HepG2 (cell line): ENCODE results near the gene OVCA2. TPM values are rescaled to one million over a fixed set of nuclear protein-coding genes. Genes with fewer than 3 reads are reported as not detected.

Experiments
- ATAC-seq: fragments of 200-7000 bp; cut with Tn5 transposase; 3 replicates; pipeline ENCODE4 v1.9.1; 2020; ENCODE audit warnings: mild to moderate bottlenecking, moderate library complexity
- BruUV-seq: library from RNA; stranded (reverse); fragments of 400-500 nt; replicated peaks from 2 replicates; lab custom pipeline; 2021; lab: Mats Ljungman, UMichigan
- CTCF ChIA-PET: fragments of 300-600 bp; formaldehyde crosslinking; extraction: SDS; loops from one replicate; lab custom pipeline; 2021; ENCODE audit warnings: low total read pairs, inconsistent platforms, low intra/inter-chr PET ratio; lab: Yijun Ruan, JAX
- POLR2A ChIA-PET: fragments of 350-600 bp; sonication (Branson Sonifier 250); formaldehyde crosslinking; loops from one replicate; lab custom pipeline; 2020; ENCODE audit warnings: antibody characterized with exemption, inconsistent platforms; lab: Yijun Ruan, JAX
- DNase-seq: peaks from one replicate; pipeline ENCODE4 v3.0.0-alpha.2; 2015; ENCODE audit warnings: low spot score
- FAIRE-seq: peaks from 3 replicates; lab custom pipeline; 2011; peaks lifted over from hg19 to GRCh38; lab: Jason Lieb, UNC
- H2AFZ ChIP-seq: one replicate; pipeline ENCODE4 v1.6.1; 2011; ENCODE audit warnings: low read length, inconsistent platforms
- H3K27ac ChIP-seq: fragments of 300-600 bp; 3 replicates; pipeline ENCODE4 v1.8.0; 2011; ENCODE audit warnings: mixed run types, mild to moderate bottlenecking, mixed read lengths, low read length, inconsistent platforms; ENCODE audit not compliant: insufficient read depth; ENCODE audit errors: extremely low read length
- H3K27me3 ChIP-seq, 2 experiments: fragments of 200-600 bp in 1 of 2; 2 replicates in 1 of 2; 3 replicates in 1 of 2; pipeline versions ENCODE4 v1.6.0 to v1.8.0; 2011; ENCODE audit warnings: low read length in 2 of 2, mild to moderate bottlenecking in 2 of 2, moderate library complexity in 2 of 2, inconsistent platforms in 1 of 2; ENCODE audit not compliant: insufficient read depth in 2 of 2, control insufficient read depth in 1 of 2
- H3K36me3 ChIP-seq, 2 experiments: fragments of 200-600 bp in 1 of 2; replicated peaks in 1 of 2; 2 replicates in 1 of 2; 3 replicates in 1 of 2; pipeline versions ENCODE4 v1.5.1 to v1.8.0; 2011; ENCODE audit warnings: low read length in 2 of 2, inconsistent platforms in 1 of 2; ENCODE audit not compliant: insufficient read depth in 2 of 2, control insufficient read depth in 1 of 2
- H3K4me1 ChIP-seq: 2 replicates; pipeline ENCODE4 v1.5.1; 2012; ENCODE audit warnings: low read length, inconsistent platforms; ENCODE audit not compliant: insufficient read depth
- H3K4me2 ChIP-seq: 2 replicates; pipeline ENCODE4 v1.6.0; 2011; ENCODE audit warnings: low read depth, low read length, inconsistent platforms
- H3K4me3 ChIP-seq, 3 experiments: fragments of 200-600 bp in 1 of 3; sonication (generic), shearing (Covaris generic) in 1 of 3; replicated peaks in 1 of 3; 2 replicates each; pipeline ENCODE4 v1.5.1; 2011 to 2016; ENCODE audit warnings: low read length in 3 of 3, inconsistent platforms in 2 of 3, low read depth in 2 of 3, mild to moderate bottlenecking in 2 of 3, control low read depth in 1 of 3, mixed read lengths in 1 of 3; ENCODE audit not compliant: insufficient read depth in 1 of 3
- H3K79me2 ChIP-seq: one replicate; pipeline ENCODE4 v1.6.1; 2011; ENCODE audit warnings: low read length, inconsistent platforms; ENCODE audit not compliant: insufficient read depth
- H3K9ac ChIP-seq: 2 replicates; pipeline ENCODE4 v1.6.0; 2011; ENCODE audit warnings: mild to moderate bottlenecking, low read depth, low read length, inconsistent platforms; ENCODE audit not compliant: insufficient read depth
- H3K9me3 ChIP-seq: 2 replicates; pipeline ENCODE4 v1.5.1; 2012; ENCODE audit warnings: mild to moderate bottlenecking, low read length
- H4K20me1 ChIP-seq: 2 replicates; pipeline ENCODE4 v1.6.0; 2011; ENCODE audit warnings: inconsistent platforms, mild to moderate bottlenecking, low read length, moderate library complexity; ENCODE audit not compliant: insufficient read depth
- CREM ChIP-seq, 2 experiments: sonication (generic) in 1 of 2; formaldehyde crosslinking in 1 of 2; IDR thresholded peaks; 2 replicates each; pipeline versions ENCODE4 v1.4.0 to v1.6.1; 2016 to 2020; ENCODE audit warnings: antibody characterized with exemption in 1 of 2, mild to moderate bottlenecking in 1 of 2, missing genetic modification reagents in 1 of 2
- SP1 ChIP-seq, 2 experiments: fragments of 450-650 bp in 1 of 2; sonication (generic) in 1 of 2; formaldehyde crosslinking in 1 of 2; IDR thresholded peaks; 2 replicates each; pipeline versions ENCODE4 v1.4.0 to v1.6.1; 2016 to 2020; ENCODE audit warnings: missing genetic modification reagents in 1 of 2
- TAF1 ChIP-seq: sonication (generic); formaldehyde crosslinking; IDR thresholded peaks from 2 replicates; pipeline ENCODE4 v1.4.0; 2020; ENCODE audit warnings: missing genetic modification reagents
- TAF15 ChIP-seq: fragments of 200-400 bp; formaldehyde crosslinking; IDR thresholded peaks from one replicate; pipeline ENCODE4 v1.6.1; 2018; ENCODE audit warnings: mild to moderate bottlenecking, low read depth, low read length; ENCODE audit not compliant: poor library complexity, severe bottlenecking
- WGBS: methylation state at CpG from one replicate; pipeline ENCODE4 v1.1.6; 2017; ENCODE audit warnings: low lambda C conversion rate; 5-methylcytosine and 5-hydroxymethylcytosine counted together
- in situ Hi-C: cut with HindIII; loops from 2 replicates; pipeline ENCODE4 v1.10.0; 2017; ENCODE audit warnings: low pct_unique_long_range_greater_than_20kb; ENCODE audit not compliant: extremely low pct_ligation_motif_present
- intact Hi-C: fragments of 100-400 bp; cut with micrococcal nuclease; formaldehyde crosslinking; loops from one replicate; pipeline ENCODE4 v1.10.0; 2022; ENCODE audit not compliant: unreplicated experiment
- polyA plus RNA-seq, 8 experiments: library from polyadenylated mRNA; depleted of rRNA in 3 of 8; stranded (reverse) in 7 of 8; unstranded in 1 of 8; fragments of >200 nt; fragmentation: Illumina TruSeq in 4 of 8; extraction: Trizol in 4 of 8; gene quantifications; 2 replicates each; pipeline versions ENCODE4 v1.2.1 to v1.2.3, GENCODE V29; 2011 to 2016; ENCODE audit warnings: low read depth in 4 of 8, missing spikeins in 1 of 8, mixed read lengths in 1 of 8; ENCODE audit not compliant: insufficient read depth in 1 of 8
- total RNA-seq, 5 experiments: library from RNA; depleted of rRNA; stranded (reverse); fragments of >200 nt; fragmentation: Illumina TruSeq; extraction: Trizol; gene quantifications; 2 replicates each; pipeline ENCODE4 v1.2.3, GENCODE V29; 2016; ENCODE audit warnings: low read depth in 1 of 5
- TF ChIP-seq, protein P1 (sequence below): sonication (generic); formaldehyde crosslinking; IDR thresholded peaks from 2 replicates; pipeline ENCODE4 v1.5.1; 2020; ENCODE audit warnings: mild to moderate bottlenecking, missing genetic modification reagents, moderate library complexity

OVCA2 gene
- total and polyA plus RNA-seq, 2 of the 13 experiments (the other 11 are each of a cell fraction or from before 2014, with no cell fraction given): 23.7 to 28.2 TPM

DNA sequence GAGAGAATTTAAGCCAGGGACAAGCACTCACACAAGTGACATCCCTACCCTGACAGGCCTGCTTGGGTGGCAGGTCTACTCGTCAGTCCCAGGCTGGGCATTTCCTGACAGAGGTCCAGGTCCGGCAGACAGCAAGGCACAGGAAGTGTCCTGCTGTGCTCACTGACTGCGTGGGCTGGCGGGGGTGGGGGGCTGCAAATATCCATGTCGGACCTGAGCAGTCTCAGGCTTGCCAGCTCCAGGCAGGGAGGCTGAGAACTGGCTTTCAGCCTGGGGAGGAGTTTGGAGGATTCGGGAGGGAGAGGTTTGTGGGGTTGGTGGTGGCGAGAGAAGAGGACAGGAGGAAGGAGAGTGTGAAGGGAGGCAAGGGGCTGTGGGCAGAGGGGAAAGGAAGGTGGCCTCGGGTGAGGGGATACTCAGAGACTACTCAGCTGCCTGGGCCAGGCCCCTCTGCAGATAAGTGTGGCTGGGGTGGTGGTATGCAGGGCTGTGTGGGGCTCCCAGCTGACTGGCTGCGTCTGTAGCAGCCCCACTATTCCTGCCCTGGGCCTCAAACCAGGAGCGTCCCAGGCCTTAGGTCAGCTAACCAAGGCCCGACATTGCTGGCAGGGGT is 20.9 kb downstream of the OVCA2 start:
- DNase-seq: no peak
- no peaks in the 10 kb centered on the region for H3K9me3 ChIP-seq
- no peaks in the 10 kb centered on the region for H3K79me2 ChIP-seq
- CTCF ChIA-PET: no interaction called here
- whole genome bisulfite sequencing: 95% methylated on average over 8 of the region's 11 CpGs
- H3K4me3 ChIP-seq: no peak overlapping the region
- H3K4me1 ChIP-seq: peaks cover 27% of the 10 kb centered on the region
- POLR2A ChIA-PET: no interaction called here
- intact Hi-C loops: no loop called here
- no peak overlapping the region for H3K4me2 ChIP-seq
- in situ Hi-C loops: no loop called here
- no peak for FAIRE-seq
- ATAC-seq: no peak
- H3K27ac ChIP-seq: no peak overlapping the region
- H3K36me3 ChIP-seq: peaks cover 8 to 23% of the 10 kb centered on the region in 2 experiments; a peak in 4 of 5 replicates
- TF ChIP-seq TAF1 (CRISPR knock-in tag): no peak
- BruUV-seq: no TSS peak
- no peak overlapping the region for H3K9ac ChIP-seq
- H4K20me1 ChIP-seq: no peaks in the 10 kb centered on the region
- H2AFZ ChIP-seq: no peak overlapping the region
- no peaks in the 10 kb centered on the region for H3K27me3 ChIP-seq

DNA sequence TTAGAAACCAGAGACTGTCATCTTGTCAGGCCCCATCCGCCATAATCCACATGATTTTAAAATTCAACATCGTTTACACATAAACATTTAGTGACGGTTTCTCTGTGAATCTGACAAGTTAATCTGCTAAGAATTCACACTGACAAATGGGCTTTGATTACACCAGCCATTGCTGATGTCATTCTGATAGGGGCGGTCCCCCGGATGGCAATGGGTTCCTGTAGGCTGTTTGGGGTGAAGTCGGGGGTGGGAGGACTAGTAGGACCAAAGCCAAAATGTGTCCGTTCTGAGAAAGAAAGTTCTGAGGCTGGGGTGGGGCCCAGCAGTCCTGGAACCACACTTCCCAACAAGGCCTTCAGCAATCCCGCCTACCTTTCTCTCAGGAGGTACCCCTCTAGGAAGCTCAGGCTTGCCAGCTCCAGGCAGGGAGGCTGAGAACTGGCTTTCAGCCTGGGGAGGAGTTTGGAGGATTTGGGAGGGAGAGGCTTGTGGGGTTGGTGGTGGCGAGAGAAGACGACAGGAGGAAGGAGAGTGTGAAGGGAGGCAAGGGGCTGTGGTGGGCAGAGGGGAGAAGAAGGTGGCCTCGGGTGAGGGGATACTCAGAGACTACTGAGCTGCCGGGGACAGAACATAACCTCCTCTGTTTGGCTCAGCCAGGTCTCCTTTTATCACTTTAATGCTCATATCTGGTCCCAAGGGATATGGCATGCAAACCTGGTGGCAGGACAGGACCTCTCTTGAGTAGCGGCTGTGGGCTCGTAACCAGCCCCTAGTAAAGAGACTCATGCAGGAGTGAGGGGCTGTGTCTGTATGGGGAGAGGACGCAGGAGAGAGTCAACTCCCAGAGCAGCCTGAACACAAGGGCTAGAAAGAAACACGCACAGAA is 21.7 kb downstream of the OVCA2 start:
- Histone ChIP-seq H4K20me1 (no peaks in the 10 kb centered on the region), H3K27me3 (no peaks in the 10 kb centered on the region), H3K9ac (no peak overlapping the region), H3K27ac (no peak overlapping the region), H3K4me3 (no peak overlapping the region), H3K36me3 (peaks cover 12 to 25% of the 10 kb centered on the region in 2 experiments), H3K4me2 (no peak overlapping the region), H3K9me3 (no peaks in the 10 kb centered on the region), H3K4me1 (peaks cover 35% of the 10 kb centered on the region), H3K79me2 (no peaks in the 10 kb centered on the region), H2AFZ (no peak overlapping the region)
- FAIRE-seq (no peak), DNase-seq (no peak), ATAC-seq (no peak)
- ChIA-PET CTCF (no interaction called here), POLR2A (no interaction called here)
- no TSS peak for BruUV-seq
- WGBS: 93% methylated on average over 16 of the region's 16 CpGs
- in situ Hi-C loops (no loop called here), intact Hi-C loops (no loop called here)
- TF ChIP-seq TAF15: no peak
- TF ChIP-seq SP1 (IDR thresholded peaks at IDR 0.05): no peak
- TF ChIP-seq SP1 (CRISPR knock-in tag; IDR thresholded peaks at IDR 0.05): no peak
- TF ChIP-seq, protein P1, sequence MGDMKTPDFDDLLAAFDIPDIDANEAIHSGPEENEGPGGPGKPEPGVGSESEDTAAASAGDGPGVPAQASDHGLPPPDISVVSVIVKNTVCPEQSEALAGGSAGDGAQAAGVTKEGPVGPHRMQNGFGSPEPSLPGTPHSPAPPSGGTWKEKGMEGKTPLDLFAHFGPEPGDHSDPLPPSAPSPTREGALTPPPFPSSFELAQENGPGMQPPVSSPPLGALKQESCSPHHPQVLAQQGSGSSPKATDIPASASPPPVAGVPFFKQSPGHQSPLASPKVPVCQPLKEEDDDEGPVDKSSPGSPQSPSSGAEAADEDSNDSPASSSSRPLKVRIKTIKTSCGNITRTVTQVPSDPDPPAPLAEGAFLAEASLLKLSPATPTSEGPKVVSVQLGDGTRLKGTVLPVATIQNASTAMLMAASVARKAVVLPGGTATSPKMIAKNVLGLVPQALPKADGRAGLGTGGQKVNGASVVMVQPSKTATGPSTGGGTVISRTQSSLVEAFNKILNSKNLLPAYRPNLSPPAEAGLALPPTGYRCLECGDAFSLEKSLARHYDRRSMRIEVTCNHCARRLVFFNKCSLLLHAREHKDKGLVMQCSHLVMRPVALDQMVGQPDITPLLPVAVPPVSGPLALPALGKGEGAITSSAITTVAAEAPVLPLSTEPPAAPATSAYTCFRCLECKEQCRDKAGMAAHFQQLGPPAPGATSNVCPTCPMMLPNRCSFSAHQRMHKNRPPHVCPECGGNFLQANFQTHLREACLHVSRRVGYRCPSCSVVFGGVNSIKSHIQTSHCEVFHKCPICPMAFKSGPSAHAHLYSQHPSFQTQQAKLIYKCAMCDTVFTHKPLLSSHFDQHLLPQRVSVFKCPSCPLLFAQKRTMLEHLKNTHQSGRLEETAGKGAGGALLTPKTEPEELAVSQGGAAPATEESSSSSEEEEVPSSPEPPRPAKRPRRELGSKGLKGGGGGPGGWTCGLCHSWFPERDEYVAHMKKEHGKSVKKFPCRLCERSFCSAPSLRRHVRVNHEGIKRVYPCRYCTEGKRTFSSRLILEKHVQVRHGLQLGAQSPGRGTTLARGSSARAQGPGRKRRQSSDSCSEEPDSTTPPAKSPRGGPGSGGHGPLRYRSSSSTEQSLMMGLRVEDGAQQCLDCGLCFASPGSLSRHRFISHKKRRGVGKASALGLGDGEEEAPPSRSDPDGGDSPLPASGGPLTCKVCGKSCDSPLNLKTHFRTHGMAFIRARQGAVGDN (CRISPR knock-in tag): no peak
- TF ChIP-seq CREM (IDR thresholded peaks at IDR 0.05): no peak
- TF ChIP-seq CREM (CRISPR knock-in tag; IDR thresholded peaks at IDR 0.05): no peak
